HepG2 (cell line): ENCODE data around the gene EPG5. TPM values are rescaled to one million over a fixed set of nuclear protein-coding genes. Genes with fewer than 3 reads are reported as not detected.
"Not testable (repeated sequence)": the region's sequence is repeated elsewhere in the genome, so short reads cannot be mapped to it uniquely, and the experiment has no call there.

Experiments
- ATAC-seq: fragments of 200-7000 bp; cut with Tn5 transposase; 3 replicates; pipeline ENCODE4 v1.9.1; 2020; ENCODE audit warnings: mild to moderate bottlenecking, moderate library complexity
- BruUV-seq: library from RNA; stranded (reverse); fragments of 400-500 nt; replicated peaks from 2 replicates; lab custom pipeline; 2021; lab: Mats Ljungman, UMichigan
- CTCF ChIA-PET: fragments of 300-600 bp; formaldehyde crosslinking; extraction: SDS; loops from one replicate; lab custom pipeline; 2021; ENCODE audit warnings: low total read pairs, inconsistent platforms, low intra/inter-chr PET ratio; lab: Yijun Ruan, JAX
- POLR2A ChIA-PET: fragments of 350-600 bp; sonication (Branson Sonifier 250); formaldehyde crosslinking; loops from one replicate; lab custom pipeline; 2020; ENCODE audit warnings: antibody characterized with exemption, inconsistent platforms; lab: Yijun Ruan, JAX
- DNase-seq: peaks from one replicate; pipeline ENCODE4 v3.0.0-alpha.2; 2015; ENCODE audit warnings: low spot score
- FAIRE-seq: peaks from 3 replicates; lab custom pipeline; 2011; peaks lifted over from hg19 to GRCh38; lab: Jason Lieb, UNC
- H2AFZ ChIP-seq: one replicate; pipeline ENCODE4 v1.6.1; 2011; ENCODE audit warnings: low read length, inconsistent platforms
- H3K27ac ChIP-seq: fragments of 300-600 bp; 3 replicates; pipeline ENCODE4 v1.8.0; 2011; ENCODE audit warnings: mixed run types, mild to moderate bottlenecking, mixed read lengths, low read length, inconsistent platforms; ENCODE audit not compliant: insufficient read depth; ENCODE audit errors: extremely low read length
- H3K27me3 ChIP-seq, 2 experiments: fragments of 200-600 bp in 1 of 2; 2 replicates in 1 of 2; 3 replicates in 1 of 2; pipeline versions ENCODE4 v1.6.0 to v1.8.0; 2011; ENCODE audit warnings: low read length in 2 of 2, mild to moderate bottlenecking in 2 of 2, moderate library complexity in 2 of 2, inconsistent platforms in 1 of 2; ENCODE audit not compliant: insufficient read depth in 2 of 2, control insufficient read depth in 1 of 2
- H3K36me3 ChIP-seq, 2 experiments: fragments of 200-600 bp in 1 of 2; replicated peaks in 1 of 2; 2 replicates in 1 of 2; 3 replicates in 1 of 2; pipeline versions ENCODE4 v1.5.1 to v1.8.0; 2011; ENCODE audit warnings: low read length in 2 of 2, inconsistent platforms in 1 of 2; ENCODE audit not compliant: insufficient read depth in 2 of 2, control insufficient read depth in 1 of 2
- H3K4me1 ChIP-seq: 2 replicates; pipeline ENCODE4 v1.5.1; 2012; ENCODE audit warnings: low read length, inconsistent platforms; ENCODE audit not compliant: insufficient read depth
- H3K4me2 ChIP-seq: 2 replicates; pipeline ENCODE4 v1.6.0; 2011; ENCODE audit warnings: low read depth, low read length, inconsistent platforms
- H3K4me3 ChIP-seq, 3 experiments: fragments of 200-600 bp in 1 of 3; sonication (generic), shearing (Covaris generic) in 1 of 3; replicated peaks in 1 of 3; 2 replicates each; pipeline ENCODE4 v1.5.1; 2011 to 2016; ENCODE audit warnings: low read length in 3 of 3, inconsistent platforms in 2 of 3, low read depth in 2 of 3, mild to moderate bottlenecking in 2 of 3, control low read depth in 1 of 3, mixed read lengths in 1 of 3; ENCODE audit not compliant: insufficient read depth in 1 of 3
- H3K79me2 ChIP-seq: one replicate; pipeline ENCODE4 v1.6.1; 2011; ENCODE audit warnings: low read length, inconsistent platforms; ENCODE audit not compliant: insufficient read depth
- H3K9ac ChIP-seq: 2 replicates; pipeline ENCODE4 v1.6.0; 2011; ENCODE audit warnings: mild to moderate bottlenecking, low read depth, low read length, inconsistent platforms; ENCODE audit not compliant: insufficient read depth
- H3K9me3 ChIP-seq: 2 replicates; pipeline ENCODE4 v1.5.1; 2012; ENCODE audit warnings: mild to moderate bottlenecking, low read length
- H4K20me1 ChIP-seq: 2 replicates; pipeline ENCODE4 v1.6.0; 2011; ENCODE audit warnings: inconsistent platforms, mild to moderate bottlenecking, low read length, moderate library complexity; ENCODE audit not compliant: insufficient read depth
- MAFK ChIP-seq, 2 experiments: IDR thresholded peaks in 1 of 2; conservative IDR thresholded peaks in 1 of 2; 2 replicates each; pipeline ENCODE4 v1.6.1; 2011; ENCODE audit warnings: improper control_type of control experiment in 2 of 2, low read length in 2 of 2
- ZNF256 ChIP-seq: sonication (generic); formaldehyde crosslinking; conservative IDR thresholded peaks from 2 replicates; pipeline ENCODE4 v1.4.0; 2020; ENCODE audit warnings: missing genetic modification reagents
- WGBS: methylation state at CpG from one replicate; pipeline ENCODE4 v1.1.6; 2017; ENCODE audit warnings: low lambda C conversion rate; 5-methylcytosine and 5-hydroxymethylcytosine counted together
- in situ Hi-C: cut with HindIII; loops from 2 replicates; pipeline ENCODE4 v1.10.0; 2017; ENCODE audit warnings: low pct_unique_long_range_greater_than_20kb; ENCODE audit not compliant: extremely low pct_ligation_motif_present
- intact Hi-C: fragments of 100-400 bp; cut with micrococcal nuclease; formaldehyde crosslinking; loops from one replicate; pipeline ENCODE4 v1.10.0; 2022; ENCODE audit not compliant: unreplicated experiment
- polyA plus RNA-seq, 8 experiments: library from polyadenylated mRNA; depleted of rRNA in 3 of 8; stranded (reverse) in 7 of 8; unstranded in 1 of 8; fragments of >200 nt; fragmentation: Illumina TruSeq in 4 of 8; extraction: Trizol in 4 of 8; gene quantifications; 2 replicates each; pipeline versions ENCODE4 v1.2.1 to v1.2.3, GENCODE V29; 2011 to 2016; ENCODE audit warnings: low read depth in 4 of 8, missing spikeins in 1 of 8, mixed read lengths in 1 of 8; ENCODE audit not compliant: insufficient read depth in 1 of 8
- total RNA-seq, 5 experiments: library from RNA; depleted of rRNA; stranded (reverse); fragments of >200 nt; fragmentation: Illumina TruSeq; extraction: Trizol; gene quantifications; 2 replicates each; pipeline ENCODE4 v1.2.3, GENCODE V29; 2016; ENCODE audit warnings: low read depth in 1 of 5

EPG5 gene
- total and polyA plus RNA-seq, 2 of the 13 experiments (the other 11 are each of a cell fraction or from before 2014, with no cell fraction given): 6.7 to 9.3 TPM

DNA sequence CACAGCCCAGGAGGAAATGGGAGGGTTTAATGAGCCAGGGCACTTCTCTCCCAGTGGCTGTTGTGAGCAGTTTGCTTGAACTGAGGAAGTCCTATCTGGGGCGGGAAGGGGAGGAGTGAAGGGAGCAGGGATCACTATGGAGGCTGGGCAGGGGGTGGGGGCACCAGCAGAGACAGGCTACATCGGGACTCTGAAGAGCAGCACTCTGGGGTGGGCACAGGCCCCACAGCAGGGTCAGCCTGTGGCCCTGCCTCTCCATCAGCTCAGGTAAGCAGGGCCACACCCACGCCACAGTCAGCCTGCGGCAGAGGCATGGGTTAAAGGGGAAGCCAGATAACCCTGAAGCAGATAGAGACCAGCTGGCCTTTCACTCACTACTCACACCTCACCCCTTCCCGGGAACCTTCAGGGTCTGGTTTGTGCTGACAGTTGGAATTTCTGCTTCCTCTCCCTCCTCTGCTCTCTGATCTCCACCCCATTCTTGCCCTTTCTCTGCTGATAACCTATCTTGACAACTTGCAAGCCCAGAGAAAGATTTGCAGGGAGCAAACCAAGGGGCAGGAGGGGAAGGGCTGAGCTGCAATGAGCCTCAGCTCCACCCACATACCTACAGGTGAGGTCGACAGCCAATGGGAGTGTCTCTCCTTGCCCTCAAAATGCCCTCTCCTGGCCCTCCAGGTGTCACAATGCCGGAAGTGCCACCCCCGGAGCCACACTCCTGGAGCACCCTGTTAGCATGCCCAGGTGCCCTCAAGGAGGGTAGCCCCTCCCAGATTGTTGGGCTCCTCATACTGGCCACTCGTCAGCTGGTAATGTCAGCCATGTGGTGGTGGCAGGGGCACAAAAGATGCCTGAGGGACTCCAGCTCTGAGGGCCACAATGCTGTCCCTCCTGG, 138.0 kb downstream of the EPG5 start:
- no peak overlapping the region for H3K4me2 ChIP-seq
- H3K79me2 ChIP-seq: no peaks in the 10 kb centered on the region
- intact Hi-C loops: no loop called here
- no peaks in the 10 kb centered on the region for H3K9me3 ChIP-seq
- no peak overlapping the region for H3K4me3 ChIP-seq
- H3K4me1 ChIP-seq: no peaks in the 10 kb centered on the region
- DNase-seq (no peak), FAIRE-seq (no peak), ATAC-seq (peak; percentile 14; the same call in 1 of the 3 replicates)
- 6% methylated on average over 3 of the region's 9 CpGs for WGBS
- no peak overlapping the region for H3K9ac ChIP-seq
- in situ Hi-C loops: no loop called here
- no peaks in the 10 kb centered on the region for H3K36me3 ChIP-seq
- BruUV-seq: no TSS peak
- ChIA-PET POLR2A (no interaction called here), CTCF (no interaction called here)
- H3K27ac ChIP-seq: no peak overlapping the region
- TF ChIP-seq ZNF256 (CRISPR knock-in tag): no peak
- 0 out of 4 replicates have a peak, but pooled peaks of 1 of the 2 experiments have one; percentile 7 for TF ChIP-seq MAFK (conservative IDR thresholded peaks at IDR 0.05 in 1 of 2, IDR thresholded peaks at IDR 0.05 in 1 of 2; ENCODE audit: low read length in 2 of 2)
- no peaks in the 10 kb centered on the region; a peak in 1 of 5 replicates for H3K27me3 ChIP-seq
- H2AFZ ChIP-seq: no peak overlapping the region
- no peaks in the 10 kb centered on the region for H4K20me1 ChIP-seq

DNA sequence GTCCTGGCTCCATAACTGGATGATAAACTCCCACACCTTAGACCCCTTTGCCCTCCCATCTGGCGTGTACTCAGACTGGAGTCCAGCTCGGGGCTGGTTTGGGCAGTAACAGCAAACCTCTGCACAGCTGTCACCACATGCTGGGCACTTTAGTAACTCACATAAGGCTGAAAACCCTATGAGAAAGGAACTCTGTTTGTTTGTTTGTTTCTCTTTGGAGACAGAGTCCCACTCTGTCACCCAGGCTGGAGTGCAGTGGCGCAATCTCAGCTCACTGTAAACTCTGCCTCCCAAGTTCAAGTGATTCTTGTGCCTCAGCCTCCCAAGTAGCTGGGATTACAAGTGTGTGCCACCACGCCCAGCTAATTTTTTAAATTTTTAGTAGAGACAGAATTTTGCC, 140.4 kb downstream of the EPG5 start:
- WGBS: 39% methylated on average over 4 of the region's 4 CpGs
- POLR2A ChIA-PET, BruUV-seq, intact Hi-C loops, H3K27ac ChIP-seq, H3K4me3 ChIP-seq, DNase-seq, H4K20me1 ChIP-seq, H3K9ac ChIP-seq, H2AFZ ChIP-seq, in situ Hi-C loops, CTCF ChIA-PET, ATAC-seq, H3K79me2 ChIP-seq, H3K4me1 ChIP-seq, FAIRE-seq, H3K9me3 ChIP-seq, H3K27me3 ChIP-seq, H3K36me3 ChIP-seq, H3K4me2 ChIP-seq: not testable (repeated sequence)
